NB4 (cell line): Measurements from ENCODE around the gene YPEL1.

Experiments
- DNase-seq: peaks from one replicate; pipeline ENCODE4 v3.0.0; 2010; ENCODE audit warnings: low read depth
- H3K4me3 ChIP-seq: one replicate; pipeline ENCODE4 v1.5.1; 2011; ENCODE audit warnings: mild to moderate bottlenecking, low read depth, low read length, moderate library complexity
- CTCF ChIP-seq: IDR thresholded peaks from one replicate; pipeline ENCODE4 v1.5.1; 2012; ENCODE audit warnings: low read depth, low read length
- MYC ChIP-seq: IDR thresholded peaks from 2 replicates; pipeline ENCODE4 v1.6.1; 2011; ENCODE audit warnings: low read depth, low read length
- POLR2A ChIP-seq: IDR thresholded peaks from 2 replicates; pipeline ENCODE4 v1.6.1; 2011; ENCODE audit warnings: mild to moderate bottlenecking; ENCODE audit not compliant: insufficient read length; ENCODE audit errors: extremely low read depth
- TF ChIP-seq, protein P1 (sequence below): IDR thresholded peaks from 2 replicates; pipeline ENCODE4 v1.6.1; 2011; ENCODE audit warnings: low read depth, low read length

The YPEL1 gene, protein sequence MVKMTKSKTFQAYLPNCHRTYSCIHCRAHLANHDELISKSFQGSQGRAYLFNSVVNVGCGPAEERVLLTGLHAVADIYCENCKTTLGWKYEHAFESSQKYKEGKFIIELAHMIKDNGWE

DNA sequence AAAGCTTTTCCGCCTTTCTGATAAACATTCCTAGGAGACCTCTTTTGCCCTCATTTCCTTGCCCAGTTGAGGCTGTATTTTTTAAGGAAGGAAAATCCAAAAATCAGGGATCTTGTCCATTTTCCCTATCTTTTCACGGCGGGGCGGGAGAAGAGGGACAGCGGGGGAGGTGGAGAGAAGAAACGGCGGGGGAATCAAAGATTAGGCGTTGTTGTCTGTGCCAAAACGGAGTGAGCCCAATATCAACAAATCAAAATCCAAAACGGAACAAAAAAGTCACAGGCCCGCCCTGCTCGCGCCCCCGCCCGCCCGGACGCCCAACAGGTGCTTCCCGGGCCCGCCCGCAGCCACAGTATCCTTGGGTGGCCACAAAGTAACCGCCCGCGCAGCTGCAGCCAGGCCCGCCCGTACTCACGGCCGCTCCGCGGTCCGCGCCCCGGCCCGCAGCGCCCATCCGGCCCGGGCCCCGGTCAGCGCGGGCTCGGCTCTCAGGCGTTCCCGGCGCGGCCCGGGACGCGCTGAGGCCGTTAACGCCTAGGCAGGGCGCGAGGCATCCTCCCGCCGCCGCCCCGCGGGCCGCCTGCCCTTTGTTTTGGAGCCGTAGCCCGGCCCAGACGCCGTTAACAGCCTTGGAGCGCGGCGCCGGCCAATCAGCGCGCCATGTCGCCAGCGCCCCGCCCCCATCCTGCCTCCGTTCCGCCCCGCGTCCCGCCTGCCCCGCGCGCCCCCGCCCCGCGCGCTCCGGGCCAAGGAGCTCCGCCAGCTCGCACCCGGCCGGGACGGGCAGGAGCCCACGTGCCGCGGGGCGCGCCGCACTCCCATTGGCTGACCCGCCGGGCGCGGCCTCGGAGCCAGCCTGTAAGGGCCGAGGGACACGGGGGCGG lies at the start of gene YPEL1:
Gene YPEL1 (minus strand): TSS at position 595 of the 884 bp plus-strand sequence. CDS start 25,050 bp downstream, outside the sequence.
- peak; percentile 89 for DNase-seq

GRCh38 chr22:21780259-21780658 lies 44.7 kb upstream of the YPEL1 start:
- TF ChIP-seq CTCF = no peak
- TF ChIP-seq, protein P1, sequence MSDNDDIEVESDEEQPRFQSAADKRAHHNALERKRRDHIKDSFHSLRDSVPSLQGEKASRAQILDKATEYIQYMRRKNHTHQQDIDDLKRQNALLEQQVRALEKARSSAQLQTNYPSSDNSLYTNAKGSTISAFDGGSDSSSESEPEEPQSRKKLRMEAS = no peak
- TF ChIP-seq MYC = no peak
- TF ChIP-seq POLR2A = no peak

More for the DNA sequence above, at the start of gene YPEL1:
- TF ChIP-seq POLR2A (peak; percentile 62), CTCF (no peak), MYC (peak; percentile 31)
- TF ChIP-seq, protein P1 = peak; percentile 57; the same call in 1 of the 2 replicates
- H3K4me3 ChIP-seq = peak within 1 kb of the TSS; percentile 63

DNA sequence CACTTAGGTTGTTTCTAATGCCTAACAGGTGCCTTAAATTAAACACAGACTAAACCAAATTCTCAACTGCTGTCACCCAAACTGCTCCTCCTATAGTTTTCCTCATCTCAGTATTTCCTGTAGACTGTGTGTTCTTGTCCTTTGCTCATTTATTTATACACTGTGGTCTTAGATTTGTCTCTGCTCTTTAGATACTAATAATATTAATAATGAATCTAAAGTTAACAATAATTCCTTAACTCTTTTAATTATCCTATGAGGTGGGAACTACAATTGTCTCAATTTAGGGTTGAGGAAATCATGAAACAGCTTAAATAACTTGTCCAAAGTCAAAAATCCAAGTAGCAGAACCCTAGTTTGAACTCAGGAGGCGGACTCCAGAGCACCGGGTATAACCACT lies 43.9 kb upstream of the YPEL1 start:
- TF ChIP-seq, protein P1 = no peak
- TF ChIP-seq MYC = no peak
- no peak for TF ChIP-seq POLR2A
- TF ChIP-seq CTCF = no peak
- DNase-seq = no peak

More at GRCh38 chr22:21780259-21780658, 44.7 kb upstream of the YPEL1 start:
- H3K4me3 ChIP-seq = no peak overlapping the region
- DNase-seq = no peak

DNA sequence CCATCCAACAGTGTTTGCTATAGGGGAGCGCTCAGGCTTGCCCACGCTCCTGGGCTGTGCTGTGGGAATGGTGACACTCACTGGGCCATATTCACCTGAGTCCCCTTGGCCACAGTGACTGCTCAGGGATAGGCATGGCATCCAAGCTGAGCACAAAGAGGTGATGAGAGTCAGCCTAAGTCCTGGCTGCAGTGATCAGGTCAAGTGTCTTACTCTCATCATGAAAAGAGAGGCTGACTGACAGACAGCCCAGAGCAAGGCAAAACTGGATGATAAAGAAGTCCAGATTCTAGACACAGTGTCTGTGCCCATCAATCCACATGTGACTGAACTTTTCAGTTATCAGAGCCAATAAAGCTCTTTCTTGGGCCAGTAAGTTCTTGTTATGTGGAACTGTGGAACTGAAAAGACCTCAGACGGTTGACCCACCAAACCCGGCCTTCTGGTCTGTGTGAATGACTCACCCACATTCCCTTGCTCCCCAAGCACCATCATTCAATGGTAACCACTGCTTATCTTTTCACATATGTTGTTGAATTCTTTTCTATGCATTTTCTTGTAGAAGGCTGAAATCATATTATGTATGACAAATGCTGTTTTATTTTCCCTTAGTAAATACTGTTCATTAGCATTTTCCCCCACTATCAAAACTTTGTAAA lies 43.2 kb upstream of the YPEL1 start:
- H3K4me3 ChIP-seq = no peak overlapping the region
- no peak for DNase-seq
- no peak for TF ChIP-seq POLR2A
- no peak for TF ChIP-seq CTCF
- TF ChIP-seq MYC = no peak
- TF ChIP-seq, protein P1 = no peak

More for the DNA sequence above, 43.9 kb upstream of the YPEL1 start:
- H3K4me3 ChIP-seq = no peak overlapping the region

GRCh38 chr22:21771631-21771976 lies 36.0 kb upstream of the YPEL1 start:
- TF ChIP-seq MYC (no peak), POLR2A (no peak), CTCF (no peak)
- TF ChIP-seq, protein P1 = no peak

More at GRCh38 chr22:21771631-21771976, 36.0 kb upstream of the YPEL1 start:
- no peak for DNase-seq
- H3K4me3 ChIP-seq = no peak overlapping the region
